Stimulated activated CD4-positive, alpha-beta T cell treated with anti-CD3 and anti-CD28 coated beads, Interleukin-1b, Interleukin-23, amount 100 ng/mL, for 4 hours (primary cell): ENCODE measurements around the gene RBMS2.
"Not testable (repeated sequence)": the region's sequence is repeated elsewhere in the genome, so short reads cannot be mapped to it uniquely, and the experiment has no call there.

Experiments used
- DNase-seq, 2 donors: peaks; one replicate each; pipeline ENCODE4 v3.0.0-alpha.2; 2020; ENCODE audit warnings: low read depth in 2 of 2

The RBMS2 gene

DNA sequence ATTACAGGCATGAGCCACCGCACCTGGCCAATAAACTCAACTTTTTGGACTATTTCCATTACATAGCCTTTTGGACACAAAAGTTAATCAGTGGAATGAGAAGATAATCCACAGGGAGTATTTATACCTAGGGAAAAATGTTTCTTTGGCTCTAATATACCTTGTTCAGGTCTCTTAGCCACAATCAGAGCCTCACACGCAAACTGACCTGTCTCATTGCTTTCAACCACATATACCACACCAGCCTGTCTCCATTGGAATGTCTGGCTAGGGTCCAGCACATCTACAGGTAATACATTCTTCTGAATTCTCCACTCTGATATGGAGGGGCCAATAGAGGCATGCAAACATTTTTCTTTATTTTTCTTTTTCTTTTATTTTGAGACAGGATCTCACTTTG lies 3.8 kb upstream of the RBMS2 start:
- no peak for DNase-seq

DNA sequence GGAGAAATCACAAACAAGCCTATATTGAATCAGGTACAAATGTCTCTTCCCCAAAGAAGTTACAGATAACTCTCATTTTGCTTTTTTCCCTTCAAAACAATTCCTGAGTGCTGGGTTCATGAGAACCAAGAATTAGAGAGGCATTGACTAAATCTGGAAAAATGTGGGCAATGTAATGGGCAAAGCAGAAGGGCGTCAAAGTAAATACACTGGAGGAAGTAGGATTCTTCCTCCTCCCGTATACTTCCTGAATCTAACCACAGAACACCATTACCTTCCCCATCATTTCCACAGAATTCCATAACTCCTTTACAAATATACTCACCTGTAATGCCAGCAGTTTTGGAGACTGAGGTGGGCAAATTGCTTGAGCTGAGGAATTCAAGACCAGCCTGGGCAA lies 3.0 kb upstream of the RBMS2 start:
- no peak for DNase-seq

DNA sequence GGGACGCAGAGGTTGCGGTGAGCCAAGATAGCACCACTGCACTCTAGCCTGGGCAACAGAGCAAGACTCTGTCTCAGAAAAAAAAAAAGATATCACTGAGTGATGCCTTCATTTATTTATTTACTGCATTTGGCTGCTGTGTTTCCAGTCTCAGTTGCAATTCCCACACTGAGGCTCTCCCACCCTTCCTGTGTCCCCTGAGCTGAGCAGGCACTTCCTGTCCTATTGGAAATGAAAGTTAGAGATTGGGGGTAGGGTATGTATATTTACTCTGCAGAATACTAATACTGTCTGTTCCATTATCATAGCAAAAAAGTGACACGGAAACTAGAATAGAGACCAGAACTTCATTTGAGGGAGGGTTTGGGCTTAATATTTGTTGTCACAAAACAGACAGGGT lies 1.6 kb upstream of the RBMS2 start:
- no peak for DNase-seq

DNA sequence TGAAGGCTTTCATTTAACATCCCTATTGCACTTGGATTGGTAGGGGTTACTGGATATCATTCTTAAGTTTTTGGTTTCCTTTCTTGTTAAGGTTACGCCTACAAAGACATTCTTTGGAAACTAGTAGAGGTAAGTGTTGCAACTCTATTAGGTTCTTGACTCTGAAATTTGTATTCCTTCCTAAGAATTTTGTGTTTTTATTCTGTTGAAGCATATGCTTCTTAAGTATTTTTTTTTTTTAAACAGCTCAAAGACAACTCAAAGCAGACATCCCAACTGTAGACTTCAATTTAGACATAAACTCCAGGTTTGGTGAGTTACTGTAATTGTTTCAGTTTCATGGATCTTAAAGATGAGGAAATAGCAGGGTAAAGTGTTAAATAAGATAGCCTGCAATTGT lies 1.1 kb upstream of the RBMS2 start:
- DNase-seq: no peak

DNA sequence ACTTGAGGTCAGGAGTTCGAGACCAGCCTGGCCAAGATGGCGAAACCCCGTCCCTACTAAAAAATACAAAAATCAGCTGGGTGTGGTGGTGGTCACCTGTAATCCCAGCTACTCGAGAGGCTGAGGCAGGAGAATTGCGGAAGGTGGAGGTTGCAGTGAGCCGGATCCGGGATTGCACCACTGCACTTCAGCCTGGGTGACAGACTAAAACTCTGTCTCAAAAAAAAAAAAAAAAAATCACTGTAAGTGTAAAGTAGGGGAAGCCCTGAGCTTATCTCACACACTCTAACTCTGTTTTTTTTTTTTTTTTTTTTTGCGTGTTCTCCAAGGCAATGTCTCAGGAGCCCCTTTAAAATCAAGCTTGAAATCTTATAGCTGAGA lies 421 bp upstream of the RBMS2 start:
- DNase-seq: no peak

DNA sequence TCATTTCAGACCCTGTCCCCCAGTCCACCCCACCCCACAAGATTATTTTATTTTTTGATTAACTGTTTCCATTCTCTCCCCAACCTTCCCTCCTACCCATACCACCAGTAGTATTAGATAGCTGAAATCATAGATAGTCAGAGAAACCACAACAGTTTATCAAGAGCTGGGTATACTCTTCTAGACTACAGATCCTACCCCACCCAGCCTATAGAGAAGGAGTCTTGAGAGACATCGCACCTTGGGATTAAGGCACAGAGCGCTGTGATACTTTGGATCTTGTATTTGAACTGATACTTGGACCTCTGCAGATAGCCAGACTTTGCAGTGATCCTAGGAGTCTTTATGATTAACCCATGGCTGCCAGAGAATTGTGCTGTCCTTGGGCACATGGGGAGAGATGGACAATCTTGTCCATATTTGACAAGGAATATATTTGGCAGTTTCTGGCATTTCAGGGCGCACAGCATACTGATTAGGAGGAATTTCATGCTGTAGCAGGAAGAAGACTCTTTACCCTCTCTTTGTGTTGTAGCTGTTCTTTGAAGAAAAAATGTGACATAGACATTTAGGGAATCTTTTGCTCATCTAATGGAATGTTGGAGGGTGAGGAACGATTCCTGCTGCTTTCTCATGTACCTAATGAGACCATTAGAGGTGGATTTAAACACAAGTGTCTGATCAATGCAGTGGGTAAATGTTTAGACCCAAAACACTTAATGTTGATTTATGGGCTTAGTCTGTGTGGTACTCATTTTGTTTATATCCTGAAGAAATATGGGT lies 982 bp downstream of the RBMS2 start:
- no peak for DNase-seq

DNA sequence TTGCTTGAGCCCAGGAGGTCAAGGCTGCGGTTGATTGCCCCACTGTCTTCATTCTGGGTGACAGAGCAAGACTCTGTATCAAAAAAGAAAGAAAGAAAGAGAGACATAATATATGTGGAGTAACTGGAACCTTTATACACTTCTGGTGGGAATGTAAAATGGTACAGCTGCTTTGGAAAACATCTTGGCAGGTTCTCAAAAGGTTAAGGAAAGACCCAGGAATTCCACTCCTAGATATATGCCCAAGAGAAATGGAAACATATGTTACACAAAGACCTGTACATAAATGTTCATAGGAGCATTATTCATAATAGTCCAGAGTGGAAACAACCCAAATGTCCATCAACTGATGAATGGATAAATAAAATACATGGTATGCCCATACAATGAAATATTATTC lies 7.2 kb downstream of the RBMS2 start:
- no peak for DNase-seq

DNA sequence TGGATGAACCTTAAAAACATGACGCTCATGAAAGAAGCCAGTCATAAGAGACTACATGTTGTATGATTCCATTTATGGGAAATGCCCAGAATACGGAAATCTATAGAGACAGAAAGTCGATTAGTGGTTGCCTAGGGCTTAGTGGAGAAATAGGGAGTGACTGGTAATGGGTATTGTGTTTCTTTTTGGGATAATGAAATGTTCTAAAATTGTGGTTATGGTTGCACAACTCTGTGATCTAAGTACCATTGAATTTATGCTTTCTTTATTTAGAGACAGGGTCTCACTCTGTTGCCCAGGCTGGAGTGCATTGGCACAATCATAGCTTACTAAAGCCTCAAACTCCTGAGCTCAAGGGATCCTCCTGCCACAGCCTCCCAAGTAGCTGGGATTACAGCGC lies 8.0 kb downstream of the RBMS2 start:
- DNase-seq: no peak

DNA sequence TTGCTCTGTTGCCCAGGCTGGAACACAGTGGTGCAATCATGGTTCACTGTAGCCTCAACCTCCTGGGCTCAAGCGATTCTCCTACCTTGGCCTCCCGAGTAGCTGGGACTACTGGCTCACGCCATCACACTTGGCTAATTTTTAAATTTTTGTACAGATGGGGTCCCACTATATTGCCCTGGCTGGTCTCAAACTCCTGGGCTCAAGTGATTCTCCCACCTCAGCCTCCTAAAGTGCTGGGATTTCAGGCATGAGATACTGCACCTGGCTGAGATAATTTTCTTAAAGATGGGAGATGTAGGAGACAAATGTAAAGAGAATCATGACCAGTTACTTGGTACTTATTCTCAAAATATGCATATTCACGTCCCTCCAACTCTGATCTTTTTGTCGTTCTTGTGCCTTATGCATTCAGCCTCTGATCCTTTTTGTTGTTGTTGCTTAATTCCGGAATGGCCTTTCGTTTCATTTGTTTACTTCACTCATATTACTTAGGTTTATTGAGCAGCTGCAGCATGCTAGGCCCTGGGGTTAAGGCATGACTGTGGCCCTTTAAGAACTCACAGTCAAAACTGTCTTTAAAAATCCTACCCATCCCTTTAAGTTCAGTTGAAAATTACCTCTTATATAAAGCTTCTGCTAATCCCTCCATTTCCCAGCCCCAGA lies 8.9 kb downstream of the RBMS2 start:
- no peak for DNase-seq

DNA sequence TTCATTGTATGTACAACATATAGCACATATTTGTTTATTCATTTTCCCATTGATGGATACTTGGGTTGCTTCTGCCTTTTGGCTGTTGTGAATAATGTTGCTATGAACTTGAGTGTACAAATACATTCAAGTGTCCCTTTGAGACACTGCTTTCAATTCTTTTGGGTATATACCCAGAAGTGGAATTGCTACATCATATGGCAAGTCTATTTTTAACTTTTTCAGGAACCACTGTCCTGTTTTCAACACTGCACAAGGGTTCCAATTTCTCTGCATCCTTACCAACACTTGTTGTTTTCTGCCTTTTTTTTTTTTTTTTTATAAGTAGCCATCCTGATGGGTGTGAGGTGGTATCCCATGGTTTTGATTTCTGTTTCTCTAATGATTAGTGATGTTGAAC lies 15.9 kb downstream of the RBMS2 start:
- no peak for DNase-seq

DNA sequence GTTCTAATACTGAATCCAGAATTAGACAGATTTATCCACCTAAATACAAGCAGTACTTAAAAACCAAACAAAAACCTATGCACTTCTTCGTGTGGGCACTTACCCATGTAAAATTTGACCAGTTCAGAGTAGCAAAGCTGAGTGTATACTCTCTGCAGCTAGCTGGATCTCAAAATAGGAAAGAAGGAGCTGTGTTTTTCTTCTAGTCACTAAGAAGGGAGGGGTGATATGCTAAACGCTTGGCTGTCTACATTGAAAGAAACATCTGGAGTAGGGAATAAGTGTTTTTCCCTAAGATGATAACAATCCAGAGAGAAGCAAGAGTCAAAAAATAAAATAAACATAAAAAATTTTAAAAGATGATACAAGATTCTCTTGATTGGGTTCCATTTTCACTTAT lies 20.0 kb downstream of the RBMS2 start:
- no peak for DNase-seq

DNA sequence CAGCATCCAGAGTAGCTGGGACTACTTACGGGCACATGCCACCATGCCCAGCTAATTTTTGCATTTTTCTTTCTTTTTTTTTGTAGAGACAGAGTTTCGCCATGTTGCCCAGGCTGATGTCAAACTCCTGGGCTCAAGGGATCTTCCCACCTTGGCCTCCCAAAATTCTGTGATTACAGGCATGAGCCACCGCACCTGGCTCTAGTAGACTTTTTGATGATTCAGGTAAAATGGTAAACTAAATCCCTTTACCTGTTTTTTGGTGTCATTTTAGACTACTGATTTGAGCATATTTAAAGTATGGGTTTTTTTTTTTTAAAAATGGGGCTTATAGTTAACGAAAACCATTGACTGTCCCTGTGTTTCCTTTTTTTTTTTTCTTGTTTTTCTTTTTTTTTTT lies 20.5 kb downstream of the RBMS2 start:
- no peak for DNase-seq

DNA sequence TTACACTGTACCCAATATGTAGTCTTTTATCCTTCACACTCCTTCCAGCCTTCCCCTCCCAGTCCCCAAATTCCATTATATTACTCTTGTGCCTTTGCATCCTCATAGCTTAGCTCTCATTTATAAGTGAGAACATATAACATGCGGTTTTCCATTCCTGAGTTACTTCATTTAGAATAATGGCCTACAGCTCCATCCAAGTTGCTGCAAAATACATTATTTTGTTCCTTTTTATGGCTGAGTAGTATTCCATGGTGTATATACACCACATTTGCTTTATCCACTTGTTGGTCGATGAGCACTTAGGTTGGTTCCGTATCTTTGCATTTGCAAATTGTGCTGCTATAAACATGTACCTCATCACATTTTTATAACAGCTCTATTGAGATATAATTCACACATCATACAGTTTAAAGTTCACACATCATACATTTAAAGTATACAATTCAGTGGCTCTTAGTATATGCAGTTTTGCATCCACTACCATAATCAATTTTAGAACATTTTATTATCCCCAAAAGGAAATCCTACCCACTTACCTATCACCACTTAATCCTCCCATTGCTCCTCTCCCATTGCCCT lies 23.5 kb downstream of the RBMS2 start:
- DNase-seq: no peak

DNA sequence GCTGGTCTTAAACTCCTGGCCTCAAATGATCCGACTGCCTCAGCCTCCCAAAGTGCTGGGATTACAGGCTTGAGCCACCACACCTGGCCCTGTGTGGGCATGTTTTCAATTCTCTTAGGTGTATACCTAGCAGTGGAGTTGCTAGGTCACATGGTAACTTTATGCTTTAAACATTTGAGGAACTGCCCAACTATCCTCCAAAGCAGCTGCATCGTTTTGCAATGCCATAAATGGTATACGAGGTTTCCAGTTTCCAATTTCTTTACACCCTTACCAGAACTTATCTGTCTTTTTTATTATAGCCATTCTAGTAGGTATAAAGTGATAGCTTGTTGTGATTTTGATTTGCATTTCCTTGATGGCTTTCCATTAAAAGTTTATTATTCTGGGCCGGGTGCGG lies 25.1 kb downstream of the RBMS2 start:
- no peak for DNase-seq

DNA sequence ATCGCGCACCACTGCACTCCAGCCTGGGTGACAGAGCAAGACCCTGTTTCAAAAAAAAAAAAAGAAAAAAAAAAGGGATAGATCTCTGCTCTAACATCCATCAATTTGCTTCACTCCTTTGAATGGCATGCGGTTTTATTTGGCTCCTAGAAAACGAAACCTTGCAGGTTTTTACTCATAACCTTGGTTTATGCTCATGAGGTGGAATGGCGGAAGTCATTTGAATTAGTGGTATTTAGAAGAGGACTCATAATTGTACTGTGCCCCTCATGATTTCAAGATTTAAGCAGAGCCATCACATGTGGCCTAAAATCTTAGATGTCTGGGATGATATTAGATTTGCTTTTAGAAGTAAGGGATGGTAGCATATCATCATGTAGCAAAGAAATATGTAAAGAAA lies 29.4 kb downstream of the RBMS2 start:
- no peak for DNase-seq

DNA sequence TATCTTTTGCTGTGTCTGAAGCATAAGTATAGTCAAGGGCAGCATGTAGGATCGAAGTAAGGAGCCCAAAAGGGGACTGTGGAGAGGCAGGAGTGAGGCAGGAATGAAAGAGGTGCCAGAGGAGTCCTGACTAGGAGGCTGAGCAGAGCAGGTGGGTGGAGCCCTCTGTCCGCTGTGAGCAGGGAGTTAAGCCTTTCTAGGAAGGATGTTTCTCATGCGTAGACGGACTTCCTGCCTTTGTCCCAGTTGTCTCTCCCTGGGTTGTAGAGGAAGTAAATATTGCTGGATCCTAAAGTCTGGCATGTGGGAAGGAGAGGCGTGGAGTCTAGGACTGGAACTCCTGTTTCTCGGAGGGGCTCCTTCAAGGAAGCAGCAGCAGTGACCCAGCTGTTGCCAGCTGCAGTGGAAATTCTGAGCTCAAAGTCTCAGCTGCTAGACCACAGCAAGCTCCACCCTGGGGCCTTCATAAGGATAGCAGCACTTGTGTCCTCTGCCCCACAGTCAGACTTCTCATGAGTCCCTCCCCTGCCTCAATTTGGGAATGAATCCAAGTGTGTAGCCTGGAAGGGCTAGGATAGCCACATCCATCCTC lies 44.0 kb downstream of the RBMS2 start:
- no peak for DNase-seq

DNA sequence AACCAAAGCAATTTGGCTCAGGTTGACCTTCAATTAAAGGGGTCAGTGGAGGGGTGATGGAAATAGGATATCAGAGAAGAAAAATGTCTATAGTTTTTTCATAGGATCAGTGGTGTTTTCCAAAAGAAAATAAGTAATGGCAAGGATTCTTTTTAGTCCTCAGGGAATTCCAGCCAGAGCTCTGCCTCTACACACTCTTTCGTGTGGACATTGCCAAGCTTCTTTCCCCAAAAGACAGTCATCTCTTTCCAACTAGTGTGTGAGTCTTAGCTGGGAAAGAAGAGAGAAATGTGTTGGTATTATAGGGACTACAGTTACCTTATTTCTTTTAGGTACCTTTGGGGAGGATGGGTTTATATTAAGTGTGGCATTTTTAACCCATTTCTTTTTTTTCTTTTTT lies 46.5 kb downstream of the RBMS2 start:
- no peak for DNase-seq

DNA sequence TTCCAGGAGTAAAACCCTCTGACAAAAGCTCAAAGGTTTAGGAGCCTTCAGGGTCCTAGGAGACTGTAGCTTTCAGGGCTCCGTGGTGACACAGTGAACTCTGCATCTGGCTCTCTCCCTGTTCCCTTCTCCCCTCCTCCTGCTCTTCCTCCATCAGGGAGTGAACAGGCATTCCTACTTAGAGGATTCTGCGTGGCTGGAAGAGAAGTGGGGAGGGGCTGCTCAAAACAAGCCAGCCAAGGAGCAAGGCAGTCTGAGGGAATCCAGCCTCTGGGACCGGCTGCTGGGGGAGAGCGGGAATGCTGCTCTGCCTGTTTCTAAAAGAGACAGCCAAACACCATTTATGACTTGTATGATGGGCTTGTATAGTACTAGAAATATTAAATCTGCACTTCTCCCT lies 49.5 kb downstream of the RBMS2 start:
- no peak for DNase-seq

DNA sequence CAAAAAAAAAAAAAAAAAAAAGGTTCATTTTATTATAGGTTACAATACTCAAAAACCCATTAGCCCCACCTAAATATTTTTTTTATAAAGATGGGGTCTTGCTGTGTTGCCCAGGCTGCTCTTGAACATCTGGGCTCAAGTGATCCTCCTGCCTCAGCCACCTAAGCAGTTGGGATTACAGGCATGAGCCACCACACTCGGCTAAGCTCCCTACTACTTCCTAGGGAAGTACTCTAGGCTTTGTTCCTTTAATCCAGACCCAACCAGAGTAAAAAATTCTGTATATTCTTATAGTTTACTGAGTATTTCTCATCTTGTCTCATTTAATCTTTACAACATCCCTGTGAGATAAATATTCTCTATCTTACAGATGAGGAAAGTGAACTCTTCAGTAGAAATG lies 50.7 kb downstream of the RBMS2 start:
- DNase-seq: no peak

DNA sequence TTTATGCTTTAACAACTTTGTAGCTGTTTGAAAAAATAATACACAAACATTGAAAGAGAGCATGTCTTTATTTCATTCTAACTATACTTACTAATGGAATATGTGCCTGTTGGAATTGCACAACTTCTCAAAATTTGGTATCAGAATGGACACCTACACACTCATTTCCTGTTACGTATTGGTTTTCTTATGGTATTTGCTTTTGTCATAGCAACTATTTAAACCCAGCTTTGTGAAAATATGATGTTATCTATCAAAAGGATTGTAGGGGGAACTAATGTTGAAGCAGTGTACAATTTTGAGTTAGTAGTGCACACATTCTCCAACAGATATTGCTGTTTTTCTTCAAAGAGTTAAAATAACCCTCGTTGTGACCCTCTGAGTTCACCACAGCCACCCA lies 52.6 kb downstream of the RBMS2 start:
- no peak for DNase-seq

DNA sequence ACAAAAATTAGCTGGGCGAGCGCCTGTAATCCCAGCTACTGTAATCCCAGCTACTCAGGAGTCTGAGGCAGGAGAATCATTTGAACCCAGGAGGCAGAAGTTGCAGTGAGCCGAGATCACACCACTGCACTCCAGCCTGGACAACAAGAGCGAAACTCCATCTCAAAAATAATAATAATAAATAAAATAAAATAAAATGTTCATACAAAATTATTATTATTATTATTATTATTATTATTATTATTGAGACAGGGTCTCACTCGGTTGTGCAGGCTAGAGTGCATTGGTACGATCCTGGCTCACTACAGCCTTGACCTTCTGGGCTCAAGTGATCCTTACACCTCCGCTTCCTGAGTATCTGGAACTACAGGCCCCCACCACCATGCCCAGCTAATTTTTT lies 55.6 kb downstream of the RBMS2 start:
- not testable (repeated sequence) for DNase-seq

DNA sequence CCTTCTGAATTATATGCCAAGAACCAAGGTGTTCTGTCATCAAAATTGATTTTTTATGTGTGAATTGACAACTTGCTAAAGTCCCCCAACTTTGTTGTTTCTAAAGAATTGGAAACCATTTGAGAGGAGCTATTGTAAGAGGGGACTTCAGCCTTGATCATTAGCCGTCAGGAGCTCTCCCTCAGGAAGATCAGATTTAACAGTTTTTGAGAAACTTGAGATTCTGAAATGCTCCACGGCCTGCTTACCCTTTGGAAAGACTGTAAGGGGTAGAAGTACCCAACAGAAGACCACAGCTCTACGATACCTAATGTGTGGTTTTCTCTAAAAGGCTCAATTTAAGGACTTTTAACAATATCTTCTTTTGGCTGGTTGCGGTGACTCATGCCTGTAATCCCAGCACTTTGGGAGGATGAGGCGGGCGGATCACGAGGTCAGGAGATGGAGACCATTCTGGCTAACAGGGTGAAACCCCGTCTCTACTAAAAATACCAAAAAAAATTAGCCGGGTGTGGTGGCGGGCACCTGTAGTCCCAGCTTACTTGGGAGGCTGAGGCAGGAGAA lies 57.4 kb downstream of the RBMS2 start:
- no peak for DNase-seq
